ENCODE measurements around the gene ZWILCH.

DNA sequence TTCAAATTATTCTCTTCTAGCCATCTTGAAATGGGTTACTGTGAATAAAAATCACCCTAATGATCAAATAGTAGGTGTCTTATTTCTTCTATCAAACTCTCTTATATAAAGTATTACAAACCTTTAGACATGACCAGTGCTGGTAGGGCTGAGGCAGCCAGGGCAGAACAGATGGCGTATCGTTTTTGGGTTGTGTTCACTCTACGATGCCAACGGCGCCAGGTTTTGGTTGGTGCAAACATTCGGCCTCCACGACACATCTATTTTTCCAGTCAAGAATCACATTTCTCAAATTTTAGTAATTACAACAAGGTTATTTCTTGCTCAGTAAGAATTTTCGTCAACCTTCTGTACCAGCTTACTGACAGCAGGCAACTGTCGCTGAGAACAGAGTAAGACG lies 2.6 kb upstream of the ZWILCH start:
- TF ChIP-seq, protein P1, sequence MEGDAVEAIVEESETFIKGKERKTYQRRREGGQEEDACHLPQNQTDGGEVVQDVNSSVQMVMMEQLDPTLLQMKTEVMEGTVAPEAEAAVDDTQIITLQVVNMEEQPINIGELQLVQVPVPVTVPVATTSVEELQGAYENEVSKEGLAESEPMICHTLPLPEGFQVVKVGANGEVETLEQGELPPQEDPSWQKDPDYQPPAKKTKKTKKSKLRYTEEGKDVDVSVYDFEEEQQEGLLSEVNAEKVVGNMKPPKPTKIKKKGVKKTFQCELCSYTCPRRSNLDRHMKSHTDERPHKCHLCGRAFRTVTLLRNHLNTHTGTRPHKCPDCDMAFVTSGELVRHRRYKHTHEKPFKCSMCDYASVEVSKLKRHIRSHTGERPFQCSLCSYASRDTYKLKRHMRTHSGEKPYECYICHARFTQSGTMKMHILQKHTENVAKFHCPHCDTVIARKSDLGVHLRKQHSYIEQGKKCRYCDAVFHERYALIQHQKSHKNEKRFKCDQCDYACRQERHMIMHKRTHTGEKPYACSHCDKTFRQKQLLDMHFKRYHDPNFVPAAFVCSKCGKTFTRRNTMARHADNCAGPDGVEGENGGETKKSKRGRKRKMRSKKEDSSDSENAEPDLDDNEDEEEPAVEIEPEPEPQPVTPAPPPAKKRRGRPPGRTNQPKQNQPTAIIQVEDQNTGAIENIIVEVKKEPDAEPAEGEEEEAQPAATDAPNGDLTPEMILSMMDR (conservative IDR thresholded peaks at IDR 0.05 in 1 of 2, IDR thresholded peaks at IDR 0.05 in 1 of 2; ENCODE audit: low read depth in 1 of 2, low read length in 2 of 2), result no peak
- TF ChIP-seq EZH2 (IDR thresholded peaks at IDR 0.05; ENCODE audit: low read length, missing control alignments), result no peak
